Measurements from ENCODE around the gene IL13.

DNA sequence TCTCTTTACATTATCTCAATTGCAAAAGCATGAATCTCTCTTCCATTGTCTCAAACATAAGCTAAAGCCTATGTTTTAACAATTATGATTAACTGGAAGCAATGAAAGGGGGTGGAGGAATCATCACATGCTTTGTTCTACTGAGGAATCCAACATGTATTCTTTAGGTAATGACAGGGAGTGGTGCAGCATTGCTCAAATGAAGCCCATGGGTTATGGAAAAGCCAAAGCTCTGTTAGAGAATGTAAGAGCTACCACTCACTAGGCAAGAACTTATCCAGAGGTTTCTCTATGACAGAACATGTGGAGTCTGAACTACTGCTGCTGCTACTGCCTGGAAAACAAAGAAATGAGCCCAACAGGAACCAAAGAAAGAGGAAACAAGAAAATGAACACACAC, 50.7 kb downstream of the IL13 start:
- TF ChIP-seq EZH2 (IDR thresholded peaks at IDR 0.05; ENCODE audit: borderline replicate concordance, control insufficient read depth, low read depth, low read length) (no peak), ETV6 (conservative IDR thresholded peaks at IDR 0.05 in 1 of 2, IDR thresholded peaks at IDR 0.05 in 1 of 2; ENCODE audit: borderline replicate concordance in 1 of 2, low read depth in 1 of 2) (no peak), RFX5 (IDR thresholded peaks at IDR 0.05; ENCODE audit: low read depth, low read length) (no peak), SMARCA5 (IDR thresholded peaks at IDR 0.05) (no peak), CREM (IDR thresholded peaks at IDR 0.05; ENCODE audit: low read depth) (no peak), CTCF (IDR thresholded peaks at IDR 0.05 in 2 of 3, conservative IDR thresholded peaks at IDR 0.05 in 1 of 3; ENCODE audit: control insufficient read depth in 2 of 3, extremely low read depth in 1 of 3, insufficient read depth in 1 of 3, low read depth in 3 of 3, low read length in 3 of 3) (no peak), CBX5 (IDR thresholded peaks at IDR 0.05; ENCODE audit: low read depth) (no peak), EGR1 (IDR thresholded peaks at IDR 0.05; ENCODE audit: borderline replicate concordance in 1 of 2, low read depth in 2 of 2, low read length in 2 of 2) (no peak), POLR2A (IDR thresholded peaks at IDR 0.05; ENCODE audit: low read depth, low read length) (no peak), TCF12 (IDR thresholded peaks at IDR 0.05; ENCODE audit: low read depth, low read length) (no peak), TAF1 (IDR thresholded peaks at IDR 0.05; ENCODE audit: borderline replicate concordance, low read depth, low read length) (no peak), NFIC (IDR thresholded peaks at IDR 0.05; ENCODE audit: low read depth, low read length) (no peak), SPI1 (IDR thresholded peaks at IDR 0.05; ENCODE audit: borderline replicate concordance, insufficient read depth, low read depth, low read length) (no peak)
- TF ChIP-seq, protein P1, sequence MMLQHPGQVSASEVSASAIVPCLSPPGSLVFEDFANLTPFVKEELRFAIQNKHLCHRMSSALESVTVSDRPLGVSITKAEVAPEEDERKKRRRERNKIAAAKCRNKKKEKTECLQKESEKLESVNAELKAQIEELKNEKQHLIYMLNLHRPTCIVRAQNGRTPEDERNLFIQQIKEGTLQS (IDR thresholded peaks at IDR 0.05; ENCODE audit: borderline replicate concordance, extremely low read depth, low read depth, low read length): no peak

Data from GM12878 (cell line).